Natural killer cell (primary cell): Measurements from ENCODE around the gene SLC6A8. TPM values are rescaled to one million over a fixed set of nuclear protein-coding genes. Genes with fewer than 3 reads are reported as not detected.
"Not testable (repeated sequence)": the region's sequence is repeated elsewhere in the genome, so short reads cannot be mapped to it uniquely, and the experiment has no call there.

Source experiments
- ATAC-seq, 3 donors: fragments of 150-1000 bp in 2 of 3; fragments of 200-7000 bp in 1 of 3; cut with Tn5 transposase; 1 replicate in 1 of 3; 2 replicates in 2 of 3; pipeline ENCODE4 v1.10.0; 2021; ENCODE audit warnings: mild to moderate bottlenecking in 2 of 3, moderate library complexity in 2 of 3
- DNase-seq, 2 donors: peaks; one replicate each; pipeline versions ENCODE4 v3.0.0 to v3.0.0-alpha.2; 2013 to 2021; ENCODE audit warnings: mixed read lengths in 1 of 2
- H3K27ac ChIP-seq: one replicate; pipeline ENCODE4 v1.5.1; 2013; ENCODE audit warnings: mild to moderate bottlenecking, low read length
- H3K27me3 ChIP-seq: one replicate; pipeline ENCODE4 v1.6.1; 2013; ENCODE audit warnings: low read length; ENCODE audit not compliant: control insufficient read depth, insufficient read depth
- H3K36me3 ChIP-seq: one replicate; pipeline ENCODE4 v1.6.1; 2013; ENCODE audit warnings: low read length; ENCODE audit not compliant: control insufficient read depth, insufficient read depth
- H3K4me1 ChIP-seq: one replicate; pipeline ENCODE4 v1.6.1; 2013; ENCODE audit warnings: low read length; ENCODE audit not compliant: control insufficient read depth, insufficient read depth
- H3K4me3 ChIP-seq: one replicate; pipeline ENCODE4 v1.5.1; 2013; ENCODE audit warnings: low read length
- H3K9me3 ChIP-seq: one replicate; pipeline ENCODE4 v1.6.1; 2013; ENCODE audit warnings: low read length; ENCODE audit not compliant: control insufficient read depth, insufficient read depth
- H3K27ac Mint-ChIP-seq, 2 donors: one replicate each; pipeline ENCODE4 v1.8.0; 2022; ENCODE audit warnings: mild to moderate bottlenecking in 2 of 2, mixed read lengths in 2 of 2, moderate library complexity in 1 of 2
- H3K27me3 Mint-ChIP-seq, 2 donors: one replicate each; pipeline ENCODE4 v1.8.0; 2022; ENCODE audit warnings: low read depth in 2 of 2, mixed read lengths in 2 of 2
- H3K36me3 Mint-ChIP-seq: one replicate; pipeline ENCODE4 v1.8.0; 2022; ENCODE audit warnings: mixed read lengths
- H3K4me1 Mint-ChIP-seq, 2 donors: one replicate each; pipeline ENCODE4 v1.8.0; 2022; ENCODE audit warnings: mixed read lengths in 2 of 2
- H3K4me3 Mint-ChIP-seq: one replicate; pipeline ENCODE4 v1.8.0; 2022; ENCODE audit warnings: mild to moderate bottlenecking, moderate library complexity, mixed read lengths
- H3K9me3 Mint-ChIP-seq, 2 donors: one replicate each; pipeline ENCODE4 v1.8.0; 2022; ENCODE audit warnings: mixed read lengths in 2 of 2
- WGBS: methylation state at CpG from one replicate; pipeline ENCODE4 v1.1.7; 2013; ENCODE audit warnings: missing lambda C conversion rate; ENCODE audit not compliant: insufficient coverage; 5-methylcytosine and 5-hydroxymethylcytosine counted together
- intact Hi-C: fragments of 100-400 bp; cut with micrococcal nuclease; formaldehyde crosslinking; loops from one replicate; pipeline ENCODE4 v1.14.2; 2022
- total RNA-seq, 4 donors: library from RNA; stranded (reverse); fragments of 120-200 nt in 1 of 4; gene quantifications; one replicate each; pipeline versions ENCODE4 v1.2.3 to v1.2.4, GENCODE V29; 2013 to 2022
- TF ChIP-seq, protein P1 (sequence below): fragments of 200-600 bp; IDR thresholded peaks from one replicate; pipeline ENCODE4 v1.8.0; 2022; ENCODE audit warnings: antibody characterized with exemption

The SLC6A8 gene
- total RNA-seq, 3 donors from 2014 or later (not counting 1 experiment from before 2014, with no cell fraction given) = 0.77 to 2.5 (median 1.4) TPM

DNA sequence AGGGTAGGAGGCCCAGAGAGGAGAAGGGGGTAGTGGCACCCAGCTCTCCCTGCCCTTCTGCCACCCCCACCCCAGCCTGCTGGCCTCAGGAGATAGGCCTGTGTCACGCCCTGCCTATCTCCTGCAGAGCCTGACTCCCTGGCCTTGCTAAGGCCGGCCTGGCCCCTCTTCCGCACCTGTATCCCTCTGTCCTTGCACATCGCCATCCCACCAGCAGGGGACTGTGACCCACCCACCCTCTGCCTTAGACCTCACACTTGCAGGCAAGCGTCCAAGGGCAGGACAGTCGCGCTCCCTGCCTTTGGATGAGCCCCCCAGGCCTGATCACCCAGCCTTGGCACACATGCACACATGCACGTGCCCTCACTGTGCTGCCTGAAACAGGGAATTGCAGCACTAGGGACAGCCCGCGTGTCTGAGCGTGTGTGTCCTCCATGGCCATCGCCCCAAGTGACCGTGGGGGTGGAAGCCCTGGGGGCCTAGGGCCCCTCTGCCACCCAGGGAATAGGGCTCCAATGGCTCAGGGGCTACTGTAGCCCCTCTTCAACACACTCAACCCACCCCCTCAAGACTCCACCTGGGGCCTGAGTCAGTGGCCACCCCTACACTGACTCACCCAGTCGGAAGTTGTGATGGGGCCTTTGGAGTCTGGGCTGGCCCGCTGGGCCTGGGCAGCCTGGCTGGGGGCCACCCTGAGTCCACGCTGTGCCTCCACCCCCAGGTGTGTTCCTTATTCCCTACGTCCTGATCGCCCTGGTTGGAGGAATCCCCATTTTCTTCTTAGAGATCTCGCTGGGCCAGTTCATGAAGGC lies 2.1 kb downstream of the SLC6A8 start:
- intact Hi-C loops = no loop called here
- H3K9me3 ChIP-seq = no peaks in the 10 kb centered on the region
- H3K27me3 ChIP-seq = no peaks in the 10 kb centered on the region
- Mint-ChIP-seq H3K27ac (no peak overlapping the region), H3K27me3 (peaks cover 0 to 11% of the 10 kb centered on the region in 2 donors), H3K36me3 (no peaks in the 10 kb centered on the region), H3K4me1 (no peaks in the 10 kb centered on the region), H3K9me3 (no peaks in the 10 kb centered on the region), H3K4me3 (peak overlapping the region; percentile 17)
- 95% methylated on average over 18 of the region's 19 CpGs for WGBS
- TF ChIP-seq, protein P1, sequence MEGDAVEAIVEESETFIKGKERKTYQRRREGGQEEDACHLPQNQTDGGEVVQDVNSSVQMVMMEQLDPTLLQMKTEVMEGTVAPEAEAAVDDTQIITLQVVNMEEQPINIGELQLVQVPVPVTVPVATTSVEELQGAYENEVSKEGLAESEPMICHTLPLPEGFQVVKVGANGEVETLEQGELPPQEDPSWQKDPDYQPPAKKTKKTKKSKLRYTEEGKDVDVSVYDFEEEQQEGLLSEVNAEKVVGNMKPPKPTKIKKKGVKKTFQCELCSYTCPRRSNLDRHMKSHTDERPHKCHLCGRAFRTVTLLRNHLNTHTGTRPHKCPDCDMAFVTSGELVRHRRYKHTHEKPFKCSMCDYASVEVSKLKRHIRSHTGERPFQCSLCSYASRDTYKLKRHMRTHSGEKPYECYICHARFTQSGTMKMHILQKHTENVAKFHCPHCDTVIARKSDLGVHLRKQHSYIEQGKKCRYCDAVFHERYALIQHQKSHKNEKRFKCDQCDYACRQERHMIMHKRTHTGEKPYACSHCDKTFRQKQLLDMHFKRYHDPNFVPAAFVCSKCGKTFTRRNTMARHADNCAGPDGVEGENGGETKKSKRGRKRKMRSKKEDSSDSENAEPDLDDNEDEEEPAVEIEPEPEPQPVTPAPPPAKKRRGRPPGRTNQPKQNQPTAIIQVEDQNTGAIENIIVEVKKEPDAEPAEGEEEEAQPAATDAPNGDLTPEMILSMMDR = no peak
- H3K4me1 ChIP-seq = peaks cover 7% of the 10 kb centered on the region
- H3K27ac ChIP-seq = no peak overlapping the region
- H3K4me3 ChIP-seq = no peak overlapping the region
- no peaks in the 10 kb centered on the region for H3K36me3 ChIP-seq
- ATAC-seq (no peak), DNase-seq (no peak)

DNA sequence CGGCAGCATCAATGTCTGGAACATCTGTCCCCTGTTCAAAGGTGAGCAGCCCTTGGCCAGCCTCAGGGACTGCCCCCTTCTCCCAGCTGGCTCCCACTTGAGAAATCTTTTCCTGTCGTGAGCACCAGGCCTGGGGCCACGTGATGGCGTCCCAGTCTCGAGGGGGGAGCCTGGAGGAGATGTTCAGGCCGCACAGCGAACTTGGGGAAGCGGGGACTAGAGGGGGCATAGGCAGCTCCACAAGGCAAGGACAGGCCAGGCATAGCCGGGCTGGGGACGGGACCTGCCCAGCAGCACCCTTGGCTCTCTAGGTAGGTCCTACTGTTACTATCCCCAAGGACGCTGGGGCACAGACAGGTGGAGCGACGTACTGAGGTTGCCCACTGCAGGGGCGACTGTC lies 2.7 kb downstream of the SLC6A8 start:
- Histone ChIP-seq H3K27me3 (no peaks in the 10 kb centered on the region), H3K9me3 (no peaks in the 10 kb centered on the region), H3K4me3 (no peak overlapping the region), H3K36me3 (no peaks in the 10 kb centered on the region), H3K27ac (no peak overlapping the region), H3K4me1 (peaks cover 7% of the 10 kb centered on the region)
- WGBS = 79% methylated on average over 10 of the region's 14 CpGs
- H3K36me3 Mint-ChIP-seq = no peaks in the 10 kb centered on the region
- TF ChIP-seq, protein P1 = no peak
- no peak overlapping the region for H3K27ac Mint-ChIP-seq
- no peaks in the 10 kb centered on the region for H3K4me1 Mint-ChIP-seq
- no peak for DNase-seq
- no peak overlapping the region for H3K4me3 Mint-ChIP-seq
- no peaks in the 10 kb centered on the region for H3K9me3 Mint-ChIP-seq
- H3K27me3 Mint-ChIP-seq = peaks cover 0 to 11% of the 10 kb centered on the region in 2 donors
- intact Hi-C loops = no loop called here
- ATAC-seq = no peak

DNA sequence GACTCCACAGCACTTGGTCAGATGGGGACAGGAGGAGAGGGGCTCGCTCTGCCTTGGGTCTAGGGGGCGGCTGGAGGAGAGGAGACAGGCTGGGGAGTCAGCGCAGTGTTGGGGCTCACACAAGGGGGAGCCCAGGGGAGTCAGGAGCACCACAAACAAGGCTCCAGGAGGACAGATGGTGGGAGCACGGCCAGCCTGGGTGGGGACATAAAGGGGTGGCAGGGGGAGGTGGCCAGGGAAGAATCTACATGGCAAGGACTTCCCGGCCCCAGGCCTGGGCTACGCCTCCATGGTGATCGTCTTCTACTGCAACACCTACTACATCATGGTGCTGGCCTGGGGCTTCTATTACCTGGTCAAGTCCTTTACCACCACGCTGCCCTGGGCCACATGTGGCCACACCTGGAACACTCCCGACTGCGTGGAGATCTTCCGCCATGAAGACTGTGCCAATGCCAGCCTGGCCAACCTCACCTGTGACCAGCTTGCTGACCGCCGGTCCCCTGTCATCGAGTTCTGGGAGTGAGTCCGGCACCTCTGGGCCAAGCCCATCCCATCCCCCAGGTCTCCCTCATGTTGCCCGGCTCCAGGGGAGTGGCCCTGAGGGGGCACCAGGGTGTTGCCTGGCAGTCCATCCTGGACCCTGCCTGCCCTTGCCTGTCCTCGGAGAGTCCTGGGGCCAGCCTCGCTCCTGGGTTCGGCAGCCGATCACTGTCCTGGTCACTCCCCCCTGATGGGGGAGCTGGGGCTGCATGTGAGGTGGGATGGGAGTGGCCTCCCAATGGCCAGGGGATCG lies 3.5 kb downstream of the SLC6A8 start:
- intact Hi-C loops, H3K4me3 ChIP-seq, H3K9me3 ChIP-seq, DNase-seq, ATAC-seq, H3K36me3 Mint-ChIP-seq, H3K27me3 Mint-ChIP-seq, H3K4me3 Mint-ChIP-seq, H3K9me3 Mint-ChIP-seq, H3K27ac ChIP-seq, H3K27me3 ChIP-seq, H3K4me1 Mint-ChIP-seq, H3K36me3 ChIP-seq, H3K4me1 ChIP-seq, H3K27ac Mint-ChIP-seq: not testable (repeated sequence)
- 90% methylated on average over 16 of the region's 21 CpGs for WGBS

GRCh38 chrX:153692003-153692402 lies 4.3 kb downstream of the SLC6A8 start:
- Mint-ChIP-seq H3K4me1 (no peaks in the 10 kb centered on the region), H3K9me3 (no peaks in the 10 kb centered on the region), H3K27ac (no peak overlapping the region), H3K27me3 (peaks cover 0 to 2% of the 10 kb centered on the region in 2 donors), H3K4me3 (no peak overlapping the region), H3K36me3 (no peaks in the 10 kb centered on the region)
- no peak overlapping the region for H3K27ac ChIP-seq
- H3K4me3 ChIP-seq = no peak overlapping the region
- TF ChIP-seq, protein P1 = no peak
- H3K4me1 ChIP-seq = peaks cover 7% of the 10 kb centered on the region
- H3K36me3 ChIP-seq = no peaks in the 10 kb centered on the region
- intact Hi-C loops = no loop called here
- no peaks in the 10 kb centered on the region for H3K9me3 ChIP-seq
- DNase-seq = no peak
- no peaks in the 10 kb centered on the region for H3K27me3 ChIP-seq
- 72% methylated on average over 4 of the region's 4 CpGs for WGBS
- ATAC-seq = no peak
